Astrocyte of the hippocampus (primary cell): ENCODE results near the gene PIEZO2.
"Not testable (repeated sequence)": the region's sequence is repeated elsewhere in the genome, so short reads cannot be mapped to it uniquely, and the experiment has no call there.

Experiments used
- DNase-seq: peaks from one replicate; pipeline ENCODE4 v3.0.0; 2011; ENCODE audit warnings: low read depth, low spot score

The PIEZO2 gene

DNA sequence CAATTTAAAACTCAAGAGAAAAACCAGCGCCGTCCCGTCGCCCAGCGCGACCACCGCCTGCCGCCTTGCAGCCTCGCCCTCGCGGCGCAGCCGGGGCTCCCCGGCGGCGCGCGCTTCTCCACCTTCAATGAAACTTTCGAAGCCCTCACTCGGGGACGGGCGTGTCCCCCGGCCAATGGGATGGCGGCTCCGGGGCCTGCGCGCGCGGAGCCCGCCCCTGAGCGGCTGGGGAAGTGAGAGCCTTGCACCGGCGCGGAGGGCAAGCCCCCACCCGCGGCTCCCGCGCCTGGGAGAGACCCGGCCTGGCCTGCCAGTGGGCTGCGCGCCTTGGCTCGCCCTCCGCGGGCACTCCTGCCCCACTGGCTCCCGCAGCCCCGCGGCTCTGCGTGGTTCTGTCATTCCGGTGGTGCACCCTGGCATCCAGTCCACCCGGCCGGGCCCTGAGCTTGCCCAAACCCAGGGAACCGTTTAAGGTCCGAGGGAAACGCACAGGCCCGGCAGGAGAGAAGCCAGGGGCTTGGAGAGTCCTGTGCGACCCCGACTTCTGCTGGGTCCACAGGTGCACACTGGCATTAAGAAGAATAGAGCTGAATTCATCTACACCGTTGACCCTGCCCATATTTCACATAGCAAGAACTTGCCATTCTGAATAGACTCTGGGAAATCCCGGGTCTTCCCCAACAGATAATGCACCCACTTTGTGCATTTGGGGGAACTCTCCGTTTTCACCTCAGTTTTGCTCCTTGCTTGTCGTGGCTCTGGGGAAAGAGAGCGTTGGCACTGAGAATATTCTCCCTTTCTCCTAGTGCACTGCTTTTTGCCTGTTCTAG, at the start of gene PIEZO2:
TSS of gene PIEZO2 (minus strand) at position 129 of the 830 bp plus-strand sequence. CDS start 981 bp downstream, outside the sequence.
- DNase-seq: peak; percentile 71

DNA sequence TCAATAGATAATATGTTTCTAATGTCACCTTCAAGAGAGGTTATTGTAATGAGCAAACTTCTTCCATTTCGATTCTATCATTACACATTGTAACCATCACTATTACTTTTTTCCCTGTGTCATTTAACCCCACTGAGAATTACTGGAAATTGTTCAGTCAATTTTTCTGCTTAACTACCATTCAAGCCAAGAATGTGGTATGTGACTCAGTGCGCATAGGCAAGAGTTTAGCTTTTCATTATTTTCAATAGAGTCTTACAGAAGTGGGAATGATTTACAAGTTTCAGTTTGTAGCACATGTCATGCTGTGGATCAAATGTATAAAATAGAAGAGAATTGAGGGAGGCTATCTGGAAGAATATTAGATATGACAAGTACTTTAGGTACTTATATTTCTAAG, 34.3 kb upstream of the PIEZO2 start:
- DNase-seq: no peak

DNA sequence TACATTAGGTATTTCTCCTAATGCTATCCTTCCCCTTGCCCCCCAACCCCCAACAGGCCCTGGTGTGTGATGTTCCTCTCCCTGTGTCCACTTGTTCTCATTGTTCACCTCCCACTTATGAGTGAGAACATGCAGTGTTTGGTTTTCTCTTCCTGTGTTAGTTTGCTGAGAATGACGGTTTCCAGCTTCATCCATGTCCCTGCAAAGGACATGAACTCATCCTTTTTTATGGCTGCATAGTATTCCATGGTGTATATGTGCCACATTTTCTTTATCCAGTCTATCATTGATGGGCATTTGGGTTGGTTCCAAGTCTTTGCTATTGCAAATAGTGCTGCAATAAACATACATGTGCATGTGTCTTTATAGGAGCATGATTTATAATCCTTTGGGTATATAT, 32.3 kb upstream of the PIEZO2 start:
- DNase-seq: not testable (repeated sequence)

- no peak for DNase-seq
These were observed 30.7 kb upstream of the PIEZO2 start for GRCh38 chr18:11179959-11180519.

- peak; percentile 66 for DNase-seq
These were observed 29.7 kb upstream of the PIEZO2 start for GRCh38 chr18:11178951-11179549.

- DNase-seq: no peak
These were observed 28.0 kb upstream of the PIEZO2 start for GRCh38 chr18:11177382-11177781.

DNA sequence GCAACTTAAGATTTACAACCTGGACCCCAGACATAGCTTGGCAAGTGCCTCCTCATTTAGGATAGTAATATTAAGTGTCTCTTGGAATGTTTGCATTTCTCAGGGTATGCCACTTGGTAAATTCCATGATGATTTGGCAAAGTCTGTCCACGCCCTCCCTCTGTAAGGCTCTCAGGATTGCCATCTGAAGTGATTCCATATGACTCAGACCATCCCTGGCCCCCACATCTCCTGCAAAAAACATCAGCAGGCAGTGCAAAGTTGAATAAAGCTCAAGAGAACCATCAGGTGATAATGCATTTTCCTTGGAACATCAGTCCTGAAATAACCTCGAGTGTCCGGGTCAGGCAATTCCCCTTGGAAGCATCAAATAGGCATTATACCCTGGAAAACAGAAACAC, 27.1 kb upstream of the PIEZO2 start:
- peak; percentile 28 for DNase-seq

- DNase-seq: peak; percentile 45
These were observed 26.1 kb upstream of the PIEZO2 start for GRCh38 chr18:11175266-11175979.

GRCh38 chr18:11174179-11174578, 24.8 kb upstream of the PIEZO2 start:
- not testable (repeated sequence) for DNase-seq

- DNase-seq: no peak
These were observed 18.4 kb upstream of the PIEZO2 start for GRCh38 chr18:11167778-11168177.

DNA sequence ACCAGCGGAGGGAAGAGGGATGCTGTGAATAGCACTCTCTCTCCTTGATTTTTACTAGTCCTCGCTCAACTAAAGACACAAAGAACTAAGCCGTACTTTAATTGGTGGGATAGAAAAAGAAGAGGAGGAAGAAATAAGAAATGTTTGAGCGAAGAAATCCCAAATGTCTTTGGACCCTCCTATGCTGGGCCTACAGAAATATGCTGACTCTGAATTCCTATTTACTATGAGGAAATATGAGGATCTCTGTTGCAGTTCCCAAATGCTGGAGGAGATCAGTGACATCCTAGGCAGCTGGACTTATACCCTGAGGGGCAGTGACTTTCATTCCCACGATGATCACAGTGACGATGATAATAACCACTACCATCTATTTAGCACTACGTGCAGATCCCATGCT, 16.6 kb upstream of the PIEZO2 start:
- no peak for DNase-seq

DNA sequence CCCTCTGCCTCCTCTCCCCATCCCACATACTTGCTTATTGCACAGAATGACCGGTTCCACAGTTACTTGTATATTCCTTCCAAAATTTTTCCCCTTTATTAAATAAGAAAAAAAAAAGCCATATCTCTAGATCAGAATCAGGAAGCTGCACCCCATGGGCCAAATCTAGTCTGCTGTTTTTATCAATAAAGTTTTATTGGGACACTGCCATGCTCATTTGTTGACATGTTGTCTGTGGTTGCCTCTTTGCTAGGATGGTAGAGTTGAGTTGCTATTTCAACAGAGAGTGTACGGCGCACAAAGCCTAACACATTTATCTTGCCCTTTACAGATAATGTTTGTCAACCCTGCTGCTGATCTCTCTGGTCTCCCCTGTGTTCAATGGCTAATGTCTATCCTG, 15.8 kb upstream of the PIEZO2 start:
- no peak for DNase-seq

DNA sequence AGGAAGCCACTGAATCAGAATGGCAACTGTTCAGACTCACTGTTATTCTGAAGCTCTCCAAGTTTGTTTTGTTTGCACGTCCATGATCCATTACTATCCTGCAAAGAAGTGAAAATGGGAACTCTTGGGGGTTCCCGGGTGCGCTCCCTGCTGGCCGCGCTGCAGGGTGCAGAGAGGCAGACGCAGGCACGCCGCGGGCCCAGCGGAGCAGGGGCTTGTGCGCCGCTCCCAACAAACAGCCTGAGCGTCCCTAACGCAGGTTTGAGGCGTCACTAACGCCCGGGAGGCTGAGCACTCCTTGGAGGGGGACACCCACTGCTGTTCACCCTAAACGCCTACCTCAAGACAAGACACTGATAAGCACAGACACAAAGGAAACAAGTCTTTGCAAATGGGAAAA, 14.3 kb upstream of the PIEZO2 start:
- peak; percentile 25 for DNase-seq

DNA sequence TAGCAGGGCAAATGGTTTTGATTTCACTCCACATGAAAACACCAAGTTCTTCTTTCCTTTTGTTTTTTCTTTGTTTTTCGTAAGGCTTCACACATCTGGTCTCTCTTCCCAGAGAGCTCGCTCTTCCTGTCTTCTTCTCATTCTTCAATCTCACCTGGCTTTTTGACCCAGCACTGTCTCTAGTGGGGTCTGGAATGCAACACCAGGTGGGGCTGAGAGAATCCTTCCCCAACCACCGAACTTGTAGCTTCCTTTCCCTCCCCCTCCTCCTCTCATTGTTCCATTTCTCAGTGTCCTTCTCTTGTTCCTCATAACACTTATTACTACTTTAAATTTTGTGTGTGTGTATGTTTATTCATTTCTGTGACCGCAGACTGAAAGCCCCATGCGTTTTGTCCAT, 13.5 kb upstream of the PIEZO2 start:
- no peak for DNase-seq

- DNase-seq: no peak
These were observed 13.1 kb upstream of the PIEZO2 start for GRCh38 chr18:11162462-11162861.

DNA sequence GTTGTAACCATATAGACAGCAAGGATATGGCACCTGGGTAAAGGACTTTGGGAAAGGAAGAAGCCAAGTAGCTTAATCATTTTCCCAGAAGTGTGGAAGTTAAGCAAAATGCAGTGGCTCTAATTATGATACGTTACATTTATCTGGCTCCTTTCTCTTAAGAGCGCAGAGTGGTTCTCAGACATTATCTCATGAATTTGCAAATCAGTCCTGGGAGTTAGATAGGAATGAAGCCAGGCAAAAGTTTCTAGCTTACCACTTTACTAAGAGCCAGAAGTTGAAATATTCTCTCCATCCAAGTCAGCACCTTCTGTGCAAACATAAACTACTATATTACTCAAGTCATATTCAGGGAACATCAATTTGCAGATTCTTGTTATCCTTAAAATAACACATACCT, 10.9 kb upstream of the PIEZO2 start:
- no peak for DNase-seq

GRCh38 chr18:11159844-11160243, 10.5 kb upstream of the PIEZO2 start:
- DNase-seq: no peak

DNA sequence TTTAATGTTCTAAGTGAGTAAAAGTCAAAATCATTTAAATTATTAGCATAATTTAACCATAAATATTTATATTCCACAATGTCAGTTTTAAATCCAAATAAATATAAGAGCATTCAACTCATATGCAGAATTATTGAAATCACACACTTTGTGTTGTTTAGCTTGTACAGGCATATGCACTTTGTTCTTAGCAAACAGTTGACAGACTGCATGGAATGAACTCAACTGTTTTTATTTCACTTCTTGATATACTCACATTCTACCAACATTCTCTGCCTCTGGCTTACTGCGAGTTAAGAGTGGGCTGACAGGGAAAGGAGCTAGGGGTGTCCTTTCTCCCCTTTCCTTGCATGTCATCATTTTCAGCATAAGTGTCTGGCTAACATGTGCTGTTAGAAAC, 7.6 kb upstream of the PIEZO2 start:
- no peak for DNase-seq

- DNase-seq: no peak
These were observed 5.8 kb upstream of the PIEZO2 start for GRCh38 chr18:11155034-11155759.

DNA sequence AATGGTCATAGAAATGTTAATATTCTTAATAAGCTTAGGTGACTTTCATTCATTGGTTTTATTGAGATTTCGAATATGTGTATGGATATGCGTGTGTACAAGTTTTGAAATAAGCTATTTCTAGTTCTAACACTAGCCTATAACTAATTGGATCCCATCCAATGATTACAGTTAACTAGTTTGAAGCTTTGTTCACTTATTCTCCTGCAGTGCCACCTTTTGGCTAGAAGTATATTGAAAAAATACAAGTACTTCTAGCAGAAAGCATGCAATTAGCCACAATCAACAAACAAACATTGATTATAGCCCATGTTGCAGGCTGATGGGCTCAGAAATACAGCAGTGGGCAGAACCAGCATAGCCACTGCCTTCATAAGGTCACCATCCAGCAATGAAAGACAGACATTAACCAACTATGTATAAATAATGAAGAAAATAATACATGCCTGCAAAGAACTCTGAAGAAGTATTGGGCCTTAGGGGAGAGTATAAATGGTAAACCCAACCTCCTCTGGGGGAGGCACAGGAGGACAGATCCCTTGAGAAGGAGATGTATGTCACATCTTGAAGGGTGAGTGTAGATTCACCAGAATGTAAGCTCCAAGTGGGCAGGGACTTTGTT, 5.1 kb upstream of the PIEZO2 start:
- peak; percentile 54 for DNase-seq

DNA sequence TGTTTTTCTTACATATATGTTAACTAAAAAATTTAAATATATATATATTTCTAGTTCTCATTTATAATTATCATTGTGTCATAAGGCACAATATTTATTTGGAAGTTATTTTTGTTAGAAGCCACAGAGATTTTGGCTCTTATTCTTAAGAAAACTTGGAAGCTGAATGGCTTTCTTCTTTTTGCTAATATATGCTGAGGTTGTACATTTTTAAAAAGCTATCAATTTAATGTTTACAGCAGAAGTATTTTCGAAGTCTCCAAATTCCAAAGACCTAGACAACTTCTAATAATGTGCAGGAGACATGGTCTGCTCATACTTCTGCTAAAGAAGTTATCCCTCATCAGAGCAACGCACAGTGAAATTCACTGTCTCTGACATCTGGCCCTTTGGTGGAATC, 3.7 kb upstream of the PIEZO2 start:
- no peak for DNase-seq
